Bronchial epithelial cell (primary cell): ENCODE measurements around the gene RAB40B. TPM values are rescaled to one million over a fixed set of nuclear protein-coding genes. Genes with fewer than 3 reads are reported as not detected.

ENCODE experiments used
- DNase-seq: peaks from one replicate; pipeline ENCODE4 v3.0.0-alpha.2; 2010; ENCODE audit warnings: low read depth
- FAIRE-seq: peaks from 2 replicates; lab custom pipeline; 2011; peaks lifted over from hg19 to GRCh38; lab: Jason Lieb, UNC
- H3K27me3 ChIP-seq: 2 replicates; pipeline ENCODE4 v1.5.1; 2011; ENCODE audit warnings: low read length; ENCODE audit not compliant: control insufficient read depth, insufficient read depth
- H3K36me3 ChIP-seq: 2 replicates; pipeline ENCODE4 v1.5.1; 2011; ENCODE audit warnings: low read length; ENCODE audit not compliant: control insufficient read depth, insufficient read depth
- H3K4me3 ChIP-seq: 2 replicates; pipeline ENCODE4 v1.5.1; 2011; ENCODE audit warnings: mild to moderate bottlenecking, low read depth, low read length, control low read depth
- CTCF ChIP-seq: IDR thresholded peaks from 2 replicates; pipeline ENCODE4 v1.5.1; 2011; ENCODE audit warnings: mild to moderate bottlenecking, moderate library complexity, low read length, control low read depth, inconsistent platforms; ENCODE audit not compliant: insufficient read depth, severe bottlenecking
- total RNA-seq: library from RNA; depleted of rRNA; stranded (reverse); fragments of >200 nt; gene quantifications from 2 replicates; pipeline ENCODE4 v1.2.1, GENCODE V29; 2014

The RAB40B gene
- total RNA-seq, 1 donor from 2014 or later = 3.4 TPM

- DNase-seq (no peak), FAIRE-seq (no peak)
- Histone ChIP-seq H3K27me3 (no peaks in the 10 kb centered on the region), H3K36me3 (peaks cover 26% of the 10 kb centered on the region), H3K4me3 (no peak overlapping the region)
- no peak for TF ChIP-seq CTCF
Observed at GRCh38 chr17:82627405-82627804, 71.1 kb downstream of the RAB40B start.

GRCh38 chr17:82623707-82624106, 74.8 kb downstream of the RAB40B start:
- no peaks in the 10 kb centered on the region for H3K27me3 ChIP-seq
- FAIRE-seq (no peak), DNase-seq (no peak)
- peaks cover 26% of the 10 kb centered on the region for H3K36me3 ChIP-seq
- no peak overlapping the region for H3K4me3 ChIP-seq
- no peak for TF ChIP-seq CTCF

GRCh38 chr17:82619641-82620040, 78.9 kb downstream of the RAB40B start:
- FAIRE-seq = no peak
- Histone ChIP-seq H3K36me3 (peaks cover 20% of the 10 kb centered on the region), H3K27me3 (no peaks in the 10 kb centered on the region), H3K4me3 (no peak overlapping the region)
- no peak for DNase-seq
- TF ChIP-seq CTCF = no peak

- no peak for TF ChIP-seq CTCF
Observed at GRCh38 chr17:82619211-82619610, 79.3 kb downstream of the RAB40B start.

GRCh38 chr17:82616021-82616711, 82.3 kb downstream of the RAB40B start:
- DNase-seq (no peak), FAIRE-seq (no peak)
- Histone ChIP-seq H3K36me3 (peaks cover 15% of the 10 kb centered on the region), H3K4me3 (no peak overlapping the region), H3K27me3 (no peaks in the 10 kb centered on the region)
- TF ChIP-seq CTCF = no peak

More at GRCh38 chr17:82619211-82619610, 79.3 kb downstream of the RAB40B start:
- H3K4me3 ChIP-seq = no peak overlapping the region
- peaks cover 20% of the 10 kb centered on the region for H3K36me3 ChIP-seq
- DNase-seq = no peak
- no peaks in the 10 kb centered on the region for H3K27me3 ChIP-seq
- FAIRE-seq = no peak
